A172 (cell line): Measurements from ENCODE around the gene CSNK2A3. TPM values are rescaled to one million over a fixed set of nuclear protein-coding genes. Genes with fewer than 3 reads are reported as not detected.
"Not testable (repeated sequence)": the region's sequence is repeated elsewhere in the genome, so short reads cannot be mapped to it uniquely, and the experiment has no call there.

ENCODE experiments used
- DNase-seq: peaks from one replicate; pipeline ENCODE4 v3.0.0-alpha.2; 2015; ENCODE audit warnings: low spot score
- total RNA-seq: library from RNA; depleted of rRNA; stranded (reverse); fragments of >200 nt; shearing (Covaris generic); gene quantifications from 2 replicates; pipeline ENCODE4 v1.2.3, GENCODE V29; 2014

Gene CSNK2A3
- total RNA-seq, 1 experiment from 2014 or later: 3.4 TPM

- DNase-seq: no peak
Measured at GRCh38 chr11:11380340-11380739, 27.3 kb upstream of the CSNK2A3 start.

- no peak for DNase-seq
Measured at GRCh38 chr11:11379661-11380060, 26.6 kb upstream of the CSNK2A3 start.

- DNase-seq: no peak
Measured at GRCh38 chr11:11378184-11378940, 25.3 kb upstream of the CSNK2A3 start.

GRCh38 chr11:11374358-11375148, 21.5 kb upstream of the CSNK2A3 start:
- DNase-seq: no peak

- no peak for DNase-seq
Measured at GRCh38 chr11:11373934-11374333, 20.9 kb upstream of the CSNK2A3 start.

- DNase-seq: no peak
Measured at GRCh38 chr11:11372461-11372860, 19.4 kb upstream of the CSNK2A3 start.

GRCh38 chr11:11370962-11371303, 17.9 kb upstream of the CSNK2A3 start:
- no peak for DNase-seq

- DNase-seq: no peak
Measured at GRCh38 chr11:11370255-11370961, 17.4 kb upstream of the CSNK2A3 start.

- DNase-seq: no peak
Measured at GRCh38 chr11:11366793-11367192, 13.7 kb upstream of the CSNK2A3 start.

- no peak for DNase-seq
Measured at GRCh38 chr11:11363674-11364073, 10.6 kb upstream of the CSNK2A3 start.

GRCh38 chr11:11359611-11360010, 6.6 kb upstream of the CSNK2A3 start:
- DNase-seq: no peak

GRCh38 chr11:11356842-11357241, 3.8 kb upstream of the CSNK2A3 start:
- no peak for DNase-seq

GRCh38 chr11:11351851-11352250, 1.2 kb downstream of the CSNK2A3 start:
- not testable (repeated sequence) for DNase-seq

- DNase-seq: no peak
Measured at GRCh38 chr11:11351042-11351586, 1.9 kb downstream of the CSNK2A3 start.

- peak; percentile 84 for DNase-seq
Measured at GRCh38 chr11:11349870-11350337, 3.1 kb downstream of the CSNK2A3 start.

- no peak for DNase-seq
Measured at GRCh38 chr11:11349106-11349825, 3.8 kb downstream of the CSNK2A3 start.

GRCh38 chr11:11348303-11348702, 4.7 kb downstream of the CSNK2A3 start:
- no peak for DNase-seq

- DNase-seq: no peak
Measured at GRCh38 chr11:11347592-11347991, 5.5 kb downstream of the CSNK2A3 start.

- no peak for DNase-seq
Measured at GRCh38 chr11:11346303-11346702, 6.7 kb downstream of the CSNK2A3 start.

GRCh38 chr11:11345099-11345498, 8.0 kb downstream of the CSNK2A3 start:
- no peak for DNase-seq

- no peak for DNase-seq
Measured at GRCh38 chr11:11344045-11344444, 9.0 kb downstream of the CSNK2A3 start.
